Heart left ventricle (tissue), 13 donors: ENCODE data around the gene THOC6.

Source experiments
- POLR2A ChIP-seq, 2 donors: fragments of 450-650 bp; IDR thresholded peaks; one replicate each; pipeline ENCODE4 v1.6.1; 2017; ENCODE audit warnings: antibody characterized with exemption in 2 of 2, mild to moderate bottlenecking in 2 of 2, moderate library complexity in 2 of 2
- TF ChIP-seq, protein P1 (sequence below), 12 donors: fragments of 200-600 bp; sonication (generic) in 4 of 12; IDR thresholded peaks; one replicate each; pipeline versions ENCODE4 v1.5.0 to v1.8.0; 2018 to 2022; ENCODE audit warnings: antibody characterized with exemption in 12 of 12, mild to moderate bottlenecking in 5 of 12
- donor health status: ischemic (EF 13 %, LVEDD 7.1; RV severe dilation, severe dysfunction).
- donor health status: DM: no; HTN: yes; CAD: no.
- donor health status: DM: no; HTN: no; CAD: no.
- donor health status: ischemic (EF 25% LVEDD 6.9; RV normal size, moderate dysfunction).
- donor health status: ischemic (EF 25% LVEDD 5.7; RV mildly dilated, moderate dysfunction).
- donor health status: ischemic (EF 35%, LVEDD 5.7; RV mildly dilated, moderate dysfunction).
- donor health status: nonischemic (EF 11% LVEDD 7.7; RV severe dilation, severe dysfunction).
- donor health status: DM: yes; HTN: yes; CAD: no.
- donor health status: PGD.
- donor health status: ischemic (EF 29% LVEDD 5.4; RV normal size, mild dysfunction).
- donor health status: nonischemic (EF 23%, LVEDD 6.1; RV moderate dilation, normal function).

GRCh38 chr16:3060339-3061127, 36.7 kb downstream of the THOC6 start:
- TF ChIP-seq, protein P1, sequence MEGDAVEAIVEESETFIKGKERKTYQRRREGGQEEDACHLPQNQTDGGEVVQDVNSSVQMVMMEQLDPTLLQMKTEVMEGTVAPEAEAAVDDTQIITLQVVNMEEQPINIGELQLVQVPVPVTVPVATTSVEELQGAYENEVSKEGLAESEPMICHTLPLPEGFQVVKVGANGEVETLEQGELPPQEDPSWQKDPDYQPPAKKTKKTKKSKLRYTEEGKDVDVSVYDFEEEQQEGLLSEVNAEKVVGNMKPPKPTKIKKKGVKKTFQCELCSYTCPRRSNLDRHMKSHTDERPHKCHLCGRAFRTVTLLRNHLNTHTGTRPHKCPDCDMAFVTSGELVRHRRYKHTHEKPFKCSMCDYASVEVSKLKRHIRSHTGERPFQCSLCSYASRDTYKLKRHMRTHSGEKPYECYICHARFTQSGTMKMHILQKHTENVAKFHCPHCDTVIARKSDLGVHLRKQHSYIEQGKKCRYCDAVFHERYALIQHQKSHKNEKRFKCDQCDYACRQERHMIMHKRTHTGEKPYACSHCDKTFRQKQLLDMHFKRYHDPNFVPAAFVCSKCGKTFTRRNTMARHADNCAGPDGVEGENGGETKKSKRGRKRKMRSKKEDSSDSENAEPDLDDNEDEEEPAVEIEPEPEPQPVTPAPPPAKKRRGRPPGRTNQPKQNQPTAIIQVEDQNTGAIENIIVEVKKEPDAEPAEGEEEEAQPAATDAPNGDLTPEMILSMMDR (IDR thresholded peaks at IDR 0.05), result no peak
- TF ChIP-seq POLR2A (IDR thresholded peaks at IDR 0.05), result no peak
